Right cardiac atrium (tissue), 5 donors: Measurements from ENCODE around the gene PRKCD. TPM values are rescaled to one million over a fixed set of nuclear protein-coding genes. Genes with fewer than 3 reads are reported as not detected.

Experiments
- ATAC-seq, 2 donors: fragments of 200-7000 bp; cut with Tn5 transposase; one replicate each; pipeline versions ENCODE4 v1.8.0 to v1.9.1; 2020; ENCODE audit warnings: moderate library complexity in 2 of 2, mild to moderate bottlenecking in 1 of 2
- DNase-seq, 3 donors: peaks; one replicate each; pipeline ENCODE4 v3.0.0-alpha.2; 2020
- H3K27ac ChIP-seq: one replicate; pipeline ENCODE4 v1.5.1; 2013; ENCODE audit warnings: mild to moderate bottlenecking, low read length, control low read depth, moderate library complexity
- H3K27me3 ChIP-seq: one replicate; pipeline ENCODE4 v1.6.1; 2013; ENCODE audit not compliant: control insufficient read depth, insufficient read depth
- H3K4me1 ChIP-seq: one replicate; pipeline ENCODE4 v1.6.1; 2013; ENCODE audit warnings: low read length; ENCODE audit not compliant: control insufficient read depth, insufficient read depth
- H3K4me3 ChIP-seq: one replicate; pipeline ENCODE4 v1.5.1; 2013; ENCODE audit warnings: low read length, control low read depth
- H3K9me3 ChIP-seq: one replicate; pipeline ENCODE4 v1.6.1; 2013; ENCODE audit warnings: low read length; ENCODE audit not compliant: control insufficient read depth
- WGBS: extraction: QIAGEN DNeasy Blood & Tissue Kit; methylation state at CpG from one replicate; pipeline ENCODE4 v1.1.7; 2013; 5-methylcytosine and 5-hydroxymethylcytosine counted together
- intact Hi-C, 4 donors: fragments of 100-400 bp; cut with DNase I; formaldehyde crosslinking; loops; one replicate each; pipeline versions ENCODE4 v1.11.0 to v1.14.0; 2022 to 2023
- polyA plus RNA-seq: library from polyadenylated mRNA; stranded (reverse); fragments of 200-250 nt; gene quantifications from one replicate; pipeline ENCODE4 v1.2.3, GENCODE V29; 2013
- total RNA-seq, 4 donors: library from RNA; stranded (reverse); fragmentation: NEBNext Ultra II Directional; extraction: Animal tissue kit (Norgen Biotek cat#: 25700); gene quantifications; one replicate each; pipeline ENCODE4 v1.2.1, GENCODE V29; 2021
- donor health status: healthy with polysubstance abuse.
- donor health status: DM: no; HTN: yes; CAD: no.
- donor health status: DM: no; HTN: no; CAD: no.
- donor health status: DM: no; HTN: yes; CAD: no; lungs with severe emphysema.
- donor health status: DM: yes; HTN: yes; CAD: no.

The PRKCD gene
- total and polyA plus RNA-seq, 5 donors, result 20.9 to 34.4 (median 28.4) TPM

DNA sequence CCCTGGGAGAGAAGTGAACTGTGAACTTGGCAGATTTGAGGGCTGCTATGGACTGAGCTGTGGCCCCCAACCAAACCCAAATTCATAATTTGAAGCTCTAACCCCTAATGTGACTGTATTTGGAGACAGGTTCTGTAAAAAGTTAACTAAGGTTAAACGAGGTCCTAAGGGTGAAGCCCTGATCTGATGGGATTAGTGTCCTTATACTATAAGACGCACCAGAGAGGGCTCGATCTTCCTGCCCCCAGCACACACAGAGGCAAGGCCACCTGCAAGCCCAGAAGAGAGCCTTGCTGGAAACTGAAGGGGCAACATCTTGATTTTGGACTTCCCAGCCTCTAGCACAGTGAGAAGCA, 60.8 kb downstream of the PRKCD start:
- DNase-seq (no peak), ATAC-seq (no peak)
- H3K4me1 ChIP-seq, result no peaks in the 10 kb centered on the region
- 91% methylated on average over 3 of the region's 3 CpGs for WGBS
- no peaks in the 10 kb centered on the region for H3K9me3 ChIP-seq
- H3K4me3 ChIP-seq, result no peak overlapping the region
- no peaks in the 10 kb centered on the region for H3K27me3 ChIP-seq
- intact Hi-C loops, result no loop called here
- H3K27ac ChIP-seq, result no peak overlapping the region

- Histone ChIP-seq H3K9me3 (no peaks in the 10 kb centered on the region), H3K27ac (no peak overlapping the region), H3K4me1 (no peaks in the 10 kb centered on the region), H3K4me3 (no peak overlapping the region), H3K27me3 (no peaks in the 10 kb centered on the region)
- ATAC-seq (no peak), DNase-seq (peak in 1 of 3 donors; percentile 12)
- WGBS, result 83% methylated on average over 12 of the region's 12 CpGs
- intact Hi-C loops, result no loop called here
These were observed 61.3 kb downstream of the PRKCD start for GRCh38 chr3:53222183-53222901.

- no peak overlapping the region for H3K4me3 ChIP-seq
- WGBS, result 83% methylated on average over 7 of the region's 7 CpGs
- H3K27me3 ChIP-seq, result no peaks in the 10 kb centered on the region
- ATAC-seq (no peak), DNase-seq (peak in 1 of 3 donors; percentile 38)
- no peaks in the 10 kb centered on the region for H3K9me3 ChIP-seq
- H3K27ac ChIP-seq, result no peak overlapping the region
- intact Hi-C loops, result no loop called here
- no peaks in the 10 kb centered on the region for H3K4me1 ChIP-seq
These were observed 62.0 kb downstream of the PRKCD start for GRCh38 chr3:53223025-53223424.

- intact Hi-C loops, result no loop called here
- DNase-seq, result peak in 1 of 3 donors; percentile 30
- peak in 1 of 2 donors; percentile 2 for ATAC-seq
- H3K27me3 ChIP-seq, result no peaks in the 10 kb centered on the region
- H3K27ac ChIP-seq, result no peak overlapping the region
- no peaks in the 10 kb centered on the region for H3K4me1 ChIP-seq
- H3K4me3 ChIP-seq, result no peak overlapping the region
- WGBS, result 81% methylated on average over 9 of the region's 9 CpGs
- no peaks in the 10 kb centered on the region for H3K9me3 ChIP-seq
These were observed 62.5 kb downstream of the PRKCD start for GRCh38 chr3:53223541-53223966.

- no peak for ATAC-seq
- H3K27me3 ChIP-seq, result no peaks in the 10 kb centered on the region
- H3K4me1 ChIP-seq, result no peaks in the 10 kb centered on the region
- intact Hi-C loops, result no loop called here
- H3K27ac ChIP-seq, result no peak overlapping the region
- no peak overlapping the region for H3K4me3 ChIP-seq
- 76% methylated on average over 5 of the region's 5 CpGs for WGBS
- H3K9me3 ChIP-seq, result no peaks in the 10 kb centered on the region
- DNase-seq, result peak in 1 of 3 donors; percentile 55
These were observed 63.0 kb downstream of the PRKCD start for GRCh38 chr3:53224026-53224425.

GRCh38 chr3:53224536-53224935, 63.5 kb downstream of the PRKCD start:
- Histone ChIP-seq H3K27ac (no peak overlapping the region), H3K4me1 (no peaks in the 10 kb centered on the region), H3K9me3 (no peaks in the 10 kb centered on the region), H3K4me3 (no peak overlapping the region), H3K27me3 (no peaks in the 10 kb centered on the region)
- WGBS, result 77% methylated on average over 5 of the region's 5 CpGs
- DNase-seq, result peak in 1 of 3 donors; percentile 19
- intact Hi-C loops, result no loop called here
- no peak for ATAC-seq

DNA sequence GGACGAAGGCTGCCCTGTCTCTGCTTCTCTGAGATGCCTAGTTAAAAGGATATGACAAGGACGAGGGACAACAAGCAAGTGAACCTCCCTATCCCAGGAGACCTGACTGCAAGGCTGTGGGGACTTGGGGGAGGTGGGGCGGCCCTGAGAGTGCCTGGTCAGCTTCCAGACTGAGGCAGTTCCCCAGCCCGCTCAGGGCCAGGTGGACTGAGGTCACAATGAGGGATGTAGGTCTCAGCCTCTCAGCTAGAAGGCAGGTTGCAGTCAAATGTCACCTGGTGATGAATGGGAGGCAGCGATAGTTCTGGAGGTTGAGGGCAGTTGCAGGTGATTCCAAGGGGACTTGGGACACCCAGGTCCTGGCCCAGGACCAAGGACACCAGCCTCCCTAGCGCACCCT, 64.2 kb downstream of the PRKCD start:
- Histone ChIP-seq H3K9me3 (no peaks in the 10 kb centered on the region), H3K4me3 (no peak overlapping the region), H3K4me1 (no peaks in the 10 kb centered on the region), H3K27ac (no peak overlapping the region), H3K27me3 (no peaks in the 10 kb centered on the region)
- ATAC-seq (no peak), DNase-seq (no peak)
- intact Hi-C loops, result no loop called here
- 85% methylated on average over 6 of the region's 6 CpGs for WGBS

GRCh38 chr3:53225651-53226050, 64.6 kb downstream of the PRKCD start:
- ATAC-seq (no peak), DNase-seq (peak in 1 of 3 donors; percentile 13)
- intact Hi-C loops, result no loop called here
- Histone ChIP-seq H3K9me3 (no peaks in the 10 kb centered on the region), H3K4me1 (no peaks in the 10 kb centered on the region), H3K27me3 (no peaks in the 10 kb centered on the region), H3K27ac (no peak overlapping the region), H3K4me3 (no peak overlapping the region)
- 90% methylated on average over 7 of the region's 7 CpGs for WGBS

DNA sequence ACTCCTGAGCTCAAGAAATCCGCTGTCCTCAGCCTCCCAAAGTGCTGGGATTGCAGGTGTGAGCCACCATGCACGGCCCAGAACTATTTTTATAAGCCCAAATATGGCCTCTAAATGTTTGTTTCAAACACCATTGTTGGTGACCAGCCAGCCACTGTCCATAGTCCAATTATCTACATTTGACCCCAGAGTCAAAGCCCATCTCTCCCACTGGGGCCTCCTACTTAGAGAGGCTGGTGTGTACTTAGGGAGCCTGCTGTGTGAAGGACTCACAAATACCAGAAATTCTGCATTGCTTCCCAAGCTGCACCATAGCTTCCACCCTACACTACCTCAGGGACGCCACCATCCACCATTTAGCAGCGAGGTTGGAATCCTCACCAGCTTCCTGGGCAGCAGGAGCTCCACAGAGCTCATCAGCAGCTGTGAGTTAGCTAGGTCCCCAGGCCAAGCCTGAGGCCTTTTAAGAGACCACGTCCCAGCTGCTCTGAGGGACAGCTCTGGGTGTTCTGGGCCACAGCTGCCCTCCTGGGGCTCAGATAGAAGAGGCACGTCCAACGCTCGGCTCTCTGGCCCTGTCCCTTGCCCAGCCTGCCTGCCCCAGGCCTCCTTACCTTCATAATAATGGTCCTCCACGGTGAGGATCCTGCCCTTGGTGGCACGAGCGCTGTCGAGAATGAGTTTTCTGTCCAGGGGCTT, 65.3 kb downstream of the PRKCD start:
- Histone ChIP-seq H3K4me1 (no peaks in the 10 kb centered on the region), H3K4me3 (no peak overlapping the region), H3K27ac (no peak overlapping the region), H3K9me3 (no peaks in the 10 kb centered on the region), H3K27me3 (no peaks in the 10 kb centered on the region)
- DNase-seq (no peak), ATAC-seq (no peak)
- intact Hi-C loops, result no loop called here
- 92% methylated on average over 12 of the region's 12 CpGs for WGBS

DNA sequence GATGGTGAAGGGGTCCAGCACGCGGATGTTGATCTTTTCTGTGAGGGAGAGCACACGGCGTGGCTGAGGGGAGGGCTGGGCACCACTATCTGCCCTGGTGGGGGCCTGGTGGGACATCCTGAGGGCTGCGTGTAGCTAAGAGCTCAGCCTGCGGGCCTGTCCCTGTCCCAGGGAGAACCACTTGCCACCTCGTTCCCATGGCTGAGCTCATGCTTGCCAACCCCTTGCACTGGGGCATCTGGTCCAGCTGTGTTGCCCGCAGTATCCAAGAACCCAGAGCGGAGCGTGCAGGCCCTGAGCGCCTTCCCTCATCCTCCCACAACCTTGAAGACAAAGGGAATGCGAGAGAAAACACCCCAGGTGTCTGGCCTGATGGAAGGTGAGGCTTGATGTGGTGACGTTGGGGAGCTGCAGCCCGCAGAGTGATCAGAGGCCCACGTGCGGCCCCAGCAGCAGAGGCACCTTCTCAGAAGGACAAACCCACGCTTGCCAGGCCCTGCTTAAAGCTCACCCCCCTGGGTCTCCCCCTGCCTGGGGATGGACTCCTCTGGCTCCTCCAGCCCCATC, 65.9 kb downstream of the PRKCD start:
- intact Hi-C loops, result no loop called here
- WGBS, result 94% methylated on average over 17 of the region's 17 CpGs
- ATAC-seq, result no peak
- Histone ChIP-seq H3K4me3 (no peak overlapping the region), H3K9me3 (no peaks in the 10 kb centered on the region), H3K27ac (no peak overlapping the region), H3K27me3 (no peaks in the 10 kb centered on the region), H3K4me1 (no peaks in the 10 kb centered on the region)
- DNase-seq, result no peak
